Coronary artery (tissue), 2 donors: ENCODE results near the gene PXMP4.

Source experiments
- DNase-seq: peaks from one replicate; pipeline ENCODE4 v3.0.0-alpha.2; 2017; ENCODE audit warnings: low spot score
- H3K27ac ChIP-seq, 2 donors: fragments of 200-600 bp; sonication (generic); one replicate each; pipeline ENCODE4 v1.5.1; 2016 to 2019
- H3K4me3 ChIP-seq: fragments of 200-600 bp; sonication (generic); 2 replicates; pipeline ENCODE4 v1.5.1; 2016; ENCODE audit warnings: mild to moderate bottlenecking, moderate library complexity
- CTCF ChIP-seq: fragments of 200-600 bp; sonication (generic); IDR thresholded peaks from one replicate; pipeline ENCODE4 v1.5.1; 2019; ENCODE audit warnings: antibody characterized with exemption

Gene PXMP4

GRCh38 chr20:33713865-33714367, 6.2 kb downstream of the PXMP4 start:
- Histone ChIP-seq H3K27ac (no peak overlapping the region), H3K4me3 (no peak overlapping the region)
- TF ChIP-seq CTCF, result no peak
- DNase-seq, result no peak

- H3K4me3 ChIP-seq, result no peak overlapping the region
- TF ChIP-seq CTCF, result no peak
- no peak for DNase-seq
- H3K27ac ChIP-seq, result no peak overlapping the region
These were observed 8.7 kb downstream of the PXMP4 start for GRCh38 chr20:33711446-33711738.

GRCh38 chr20:33710681-33711445, 9.2 kb downstream of the PXMP4 start:
- TF ChIP-seq CTCF, result no peak
- DNase-seq, result no peak
- no peak overlapping the region for H3K4me3 ChIP-seq
- no peak overlapping the region for H3K27ac ChIP-seq

GRCh38 chr20:33709905-33710541, 10.1 kb downstream of the PXMP4 start:
- no peak overlapping the region for H3K4me3 ChIP-seq
- no peak overlapping the region for H3K27ac ChIP-seq
- TF ChIP-seq CTCF, result no peak

GRCh38 chr20:33709398-33709797, 10.7 kb downstream of the PXMP4 start:
- no peak overlapping the region for H3K4me3 ChIP-seq
- no peak overlapping the region for H3K27ac ChIP-seq
- TF ChIP-seq CTCF, result no peak
- no peak for DNase-seq

More at GRCh38 chr20:33709905-33710541, 10.1 kb downstream of the PXMP4 start:
- no peak for DNase-seq

- no peak for DNase-seq
- Histone ChIP-seq H3K27ac (no peak overlapping the region), H3K4me3 (no peak overlapping the region)
- TF ChIP-seq CTCF, result no peak
These were observed 12.4 kb downstream of the PXMP4 start for GRCh38 chr20:33707668-33708067.
